Measurements from ENCODE around the gene GPR17.
A peak's percentile ranks its signal among the peaks of the same experiment; 100 is the strongest.

GPR17 gene

DNA sequence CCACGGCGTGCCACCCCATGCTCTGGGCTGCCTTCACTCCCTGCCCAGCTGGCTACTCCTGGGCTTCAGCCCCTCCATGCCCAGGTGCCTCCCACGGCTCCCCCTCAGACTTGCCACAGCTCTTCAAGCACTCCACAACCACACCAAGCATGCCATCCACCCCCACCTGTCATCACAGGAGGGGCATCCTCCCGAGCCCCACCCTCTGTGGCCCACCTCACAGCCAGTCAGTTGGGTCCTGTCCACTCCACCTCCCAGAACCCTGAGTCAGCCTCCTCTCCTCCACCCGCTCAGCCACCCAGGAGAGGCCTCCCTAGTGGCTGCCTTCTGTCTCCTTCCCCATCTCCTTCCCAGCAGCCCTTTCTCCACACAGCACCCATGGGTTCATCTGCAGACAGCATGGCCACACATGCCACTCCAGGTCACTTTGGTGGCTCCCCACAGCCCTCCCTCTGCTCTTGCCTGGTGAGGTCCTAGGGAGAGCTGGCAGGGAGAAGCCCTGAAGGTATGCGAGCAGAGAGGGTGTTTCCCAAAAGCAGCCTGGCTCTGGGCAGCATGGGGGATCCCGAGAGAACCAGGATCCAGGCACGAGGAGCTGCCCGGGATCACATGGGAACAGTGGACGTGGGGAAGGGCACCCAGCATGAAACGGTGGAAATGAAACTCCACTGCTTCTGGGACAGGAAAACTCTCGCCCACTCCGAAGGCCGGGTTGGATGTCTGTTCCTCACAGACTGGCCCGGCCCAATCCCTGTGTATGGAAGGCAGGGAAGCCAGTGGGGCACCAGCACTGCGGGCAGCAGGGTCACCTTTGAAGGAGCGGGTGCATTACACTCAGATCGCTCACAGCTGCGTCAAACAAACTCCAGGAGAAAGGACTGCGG lies 26.6 kb downstream of the GPR17 start:
- DNase-seq = no peak

DNA sequence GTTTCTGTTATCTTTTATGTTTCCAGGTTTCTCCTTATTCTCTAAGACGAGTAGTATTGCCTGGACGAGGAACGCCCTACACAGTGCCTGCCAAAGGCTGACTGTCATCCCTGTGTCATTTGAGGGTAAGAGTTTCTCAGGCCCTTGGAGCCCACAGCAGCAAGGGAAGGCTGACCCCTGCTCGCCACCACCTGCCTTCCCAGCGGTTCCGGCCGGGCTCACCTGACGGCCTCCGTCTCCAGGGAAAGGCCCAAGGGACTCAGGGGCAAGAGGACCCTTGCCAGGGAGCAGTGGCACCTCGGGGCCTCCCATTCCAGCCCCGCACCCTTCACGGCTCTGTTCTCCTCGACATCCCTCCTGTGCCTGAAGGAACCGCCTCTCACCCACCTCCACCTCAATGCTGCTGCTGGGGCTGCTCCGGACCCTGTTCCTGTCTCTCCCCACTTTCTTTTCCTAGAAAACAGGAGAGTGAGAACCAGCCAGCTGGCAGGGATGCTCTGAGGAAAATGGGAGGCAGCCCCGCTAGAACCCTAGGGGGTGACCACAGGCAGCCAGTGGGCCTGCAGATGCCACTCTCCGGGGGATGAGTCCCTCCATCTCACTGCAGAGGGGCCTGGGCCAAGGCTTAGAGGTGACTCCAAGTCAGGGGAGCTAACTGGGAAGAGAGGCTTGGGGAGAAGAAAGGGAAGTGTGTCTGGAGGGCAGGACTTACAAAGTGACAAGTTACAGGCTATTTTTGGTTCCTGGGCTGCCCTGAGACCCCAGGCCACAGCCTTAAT lies 27.5 kb downstream of the GPR17 start:
- DNase-seq = no peak

DNA sequence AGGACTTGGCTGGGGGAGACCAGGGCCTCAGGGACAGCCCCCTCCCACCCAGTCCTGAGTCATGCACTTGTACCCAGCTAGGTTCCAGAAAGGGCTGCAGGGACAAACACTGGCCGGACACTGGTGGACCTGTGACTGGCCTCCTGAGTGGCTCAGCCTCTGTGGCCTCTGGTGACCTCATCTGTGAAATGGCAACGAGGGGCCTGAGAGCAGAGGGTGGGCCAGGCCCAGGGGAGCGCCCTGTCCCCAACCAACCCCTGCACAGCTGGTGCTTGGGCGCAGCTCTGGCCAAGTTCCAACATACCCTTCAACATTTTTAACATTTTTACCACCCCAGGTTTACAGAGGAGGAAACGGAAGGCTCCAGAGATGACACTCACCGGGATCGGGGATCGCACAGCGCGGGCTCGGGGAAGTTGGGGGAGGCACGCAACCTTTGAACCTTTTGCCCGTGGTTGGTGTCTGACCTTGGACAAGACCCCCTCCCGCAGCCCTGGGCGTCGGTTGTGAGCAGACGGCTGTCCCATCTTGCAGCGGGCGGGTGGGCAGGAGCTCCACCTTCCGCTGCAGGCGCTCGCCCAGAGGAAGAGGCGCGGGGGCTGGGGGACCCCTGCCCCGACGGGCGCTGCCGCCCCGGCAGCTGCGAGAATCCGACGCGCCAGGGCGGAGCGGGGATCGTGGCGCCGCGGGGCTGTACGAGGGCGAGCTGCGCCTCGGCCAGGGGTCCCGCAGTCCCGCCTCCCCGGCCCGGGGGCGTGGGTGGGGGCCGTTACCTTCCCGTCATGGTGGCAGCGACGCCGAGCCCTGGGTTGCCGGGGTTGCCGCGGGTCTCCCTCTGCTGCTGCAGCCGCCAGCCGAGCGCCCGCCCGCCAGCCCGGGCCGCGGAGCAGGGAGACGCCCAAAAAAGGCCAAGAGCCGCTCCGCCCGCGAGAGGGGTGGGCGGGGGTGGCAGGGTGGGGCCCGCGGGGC lies 28.6 kb downstream of the GPR17 start:
- DNase-seq = no peak

DNA sequence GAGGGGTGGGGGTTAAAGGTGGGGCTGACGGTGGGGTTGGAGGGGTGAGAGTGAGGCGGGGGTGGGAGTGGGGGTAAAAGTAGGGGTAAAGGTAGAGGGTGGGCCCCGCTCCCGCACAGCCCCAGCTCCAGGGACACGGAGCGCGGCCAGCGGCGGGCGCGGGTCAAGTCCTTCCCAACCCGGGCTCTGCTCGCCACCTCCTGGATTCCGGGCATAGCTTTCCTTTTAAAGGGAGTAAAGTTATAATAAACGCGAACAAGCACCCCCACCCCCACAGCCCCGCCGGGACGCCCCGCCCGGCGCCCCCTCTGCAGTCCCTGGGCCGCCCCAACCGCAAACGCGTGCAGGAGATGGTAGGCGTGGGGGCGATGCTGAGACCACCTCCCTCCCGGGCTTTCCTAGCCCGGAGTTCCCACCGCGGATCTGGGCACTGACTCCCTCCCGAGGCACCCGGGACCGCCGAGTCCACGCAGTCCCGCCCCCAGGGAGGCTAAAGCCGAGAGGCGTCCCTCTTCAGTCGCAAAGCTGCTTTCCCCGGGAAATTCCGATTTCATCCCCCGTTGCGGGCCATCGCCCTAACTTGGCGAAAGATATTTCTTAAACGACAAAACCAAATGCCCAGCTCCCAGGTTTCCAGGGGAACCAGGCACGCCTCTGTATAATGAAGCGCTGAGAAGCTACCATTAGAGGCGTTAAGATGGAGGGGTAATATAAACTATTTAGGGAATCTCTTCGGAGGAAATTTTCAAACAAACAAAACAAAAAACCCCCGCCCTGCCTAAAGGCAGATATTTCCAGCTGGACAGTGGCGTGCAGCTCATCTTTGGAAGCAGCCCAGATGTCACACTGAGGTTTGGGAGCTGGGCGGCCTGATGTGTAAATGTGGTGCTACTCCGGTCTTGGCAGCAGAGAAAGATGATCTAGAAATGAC lies 29.6 kb downstream of the GPR17 start, which contains the start of gene LIMS2:
Gene LIMS2, minus strand, starts transcription at position 200 of the 931 bp plus-strand sequence. CDS start 506 bp downstream, outside the sequence.
- DNase-seq = no peak

DNA sequence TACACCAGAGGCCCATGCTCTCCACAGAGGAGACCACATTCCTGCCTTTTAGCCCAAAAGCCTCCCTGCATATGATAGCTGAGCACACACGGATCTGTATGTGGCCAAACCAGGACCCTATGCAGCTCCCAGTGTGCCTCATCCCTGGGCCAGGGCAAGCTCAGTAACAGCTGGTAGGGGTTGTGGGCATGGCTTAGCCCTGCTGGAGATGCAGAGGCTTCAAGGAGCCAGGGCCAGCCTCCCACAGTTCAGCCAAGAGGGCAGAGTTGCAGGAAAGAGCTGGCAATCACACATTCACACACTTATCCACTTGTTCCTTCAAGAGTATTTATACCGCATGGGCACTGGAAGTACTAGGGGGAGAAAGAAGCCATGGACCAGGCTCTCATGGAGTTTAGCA lies 31.0 kb downstream of the GPR17 start:
- DNase-seq = no peak

DNA sequence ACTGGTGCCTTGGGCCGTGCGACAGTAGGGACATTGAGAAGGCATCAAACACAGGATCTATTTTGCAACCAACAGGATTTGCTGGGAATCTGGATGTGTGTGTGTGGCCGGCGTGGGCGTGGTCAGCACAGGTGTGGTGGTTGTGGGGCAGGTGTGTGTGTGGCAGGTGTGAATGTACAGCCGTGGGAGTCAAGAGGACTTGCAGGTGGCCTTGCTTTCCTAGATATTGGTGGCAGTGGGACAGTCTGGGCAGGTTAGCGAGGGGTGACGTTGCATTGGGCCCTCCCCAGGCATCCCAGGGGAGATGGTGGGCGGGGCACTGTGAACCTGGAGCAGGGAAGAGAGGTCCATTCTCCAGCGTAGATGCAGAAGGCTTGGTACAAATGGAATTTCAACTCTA lies 32.6 kb downstream of the GPR17 start:
- no peak for DNase-seq

DNA sequence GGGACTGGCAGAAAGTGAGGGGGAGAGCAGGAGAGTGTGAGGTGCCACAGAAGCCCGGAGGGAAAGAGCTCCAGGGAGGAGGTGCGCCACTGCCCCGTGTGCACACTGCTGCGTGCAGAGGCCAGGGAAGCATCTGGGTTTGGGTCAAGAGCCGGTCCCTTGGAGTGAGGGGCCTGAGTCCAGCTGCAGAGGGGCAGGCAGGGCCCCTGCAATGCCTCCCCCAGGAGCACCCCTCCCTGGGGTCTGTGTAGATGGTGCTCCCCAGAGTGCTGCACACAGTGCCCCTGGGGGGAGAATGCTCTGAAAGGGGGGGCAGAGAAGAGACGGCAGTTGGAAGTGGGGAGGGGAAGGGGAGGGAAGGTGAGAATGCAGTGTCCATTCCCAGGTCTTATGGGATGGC lies 33.0 kb downstream of the GPR17 start:
- no peak for DNase-seq

DNA sequence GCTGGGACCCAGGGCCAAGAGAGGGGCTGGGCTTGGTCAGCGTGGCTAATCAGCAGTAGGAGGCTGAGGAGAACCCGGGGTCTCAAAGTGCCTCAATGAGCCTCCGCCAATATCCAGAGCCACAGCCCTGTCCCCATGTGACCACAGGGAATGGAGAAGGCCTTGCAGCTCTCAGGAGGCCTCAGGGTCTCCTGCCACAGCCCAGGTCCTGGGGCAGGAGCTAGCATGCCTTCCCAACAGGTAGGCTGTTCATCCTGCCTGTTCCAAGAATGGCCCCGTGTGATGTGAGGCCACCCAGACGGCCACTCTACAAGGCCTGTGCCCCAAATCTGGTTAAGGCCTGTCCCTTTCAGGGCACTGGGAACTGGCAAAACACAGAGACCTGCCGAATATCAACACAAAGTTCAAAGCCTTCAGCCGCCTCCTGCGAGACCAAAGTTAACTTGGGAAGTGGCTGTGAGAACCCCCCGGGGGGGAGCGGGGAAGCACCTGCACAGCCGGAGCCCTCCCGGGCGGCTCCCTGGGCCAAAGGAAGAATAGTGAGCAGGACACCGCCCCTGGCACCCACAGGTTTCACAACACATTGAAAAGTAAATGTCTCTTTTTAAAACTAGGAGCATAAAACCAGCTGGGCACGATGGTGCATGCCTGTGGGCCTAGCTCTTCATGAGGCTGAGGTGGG lies 33.9 kb downstream of the GPR17 start:
- DNase-seq = no peak

DNA sequence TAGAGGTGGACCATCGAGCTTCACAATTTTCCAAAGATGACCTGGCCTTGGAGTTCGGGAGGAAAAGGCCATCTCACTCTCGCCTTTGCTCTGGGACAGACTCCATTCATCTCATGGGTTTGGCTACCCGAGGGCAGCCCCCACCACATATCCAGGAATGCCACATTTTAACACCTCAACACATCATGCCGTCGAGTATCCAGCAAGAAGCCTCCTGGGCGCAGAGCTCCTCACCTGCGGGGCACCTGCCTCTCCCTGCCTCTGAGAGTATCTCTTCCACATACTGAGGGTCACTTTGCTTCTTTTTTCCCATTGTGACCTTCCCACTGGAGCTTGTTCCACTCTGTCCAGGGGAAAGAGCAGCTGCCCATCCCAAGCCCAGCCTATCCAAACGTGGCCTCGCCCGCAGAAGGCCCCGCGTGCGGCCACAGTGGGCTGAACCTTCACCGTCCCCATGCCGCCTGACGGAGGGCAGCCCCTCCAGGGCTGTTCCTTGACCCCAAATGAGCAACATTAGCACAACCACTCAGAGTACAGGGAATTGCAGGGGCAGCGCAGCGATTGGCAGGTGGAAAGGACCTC lies 34.8 kb downstream of the GPR17 start:
- DNase-seq = no peak

DNA sequence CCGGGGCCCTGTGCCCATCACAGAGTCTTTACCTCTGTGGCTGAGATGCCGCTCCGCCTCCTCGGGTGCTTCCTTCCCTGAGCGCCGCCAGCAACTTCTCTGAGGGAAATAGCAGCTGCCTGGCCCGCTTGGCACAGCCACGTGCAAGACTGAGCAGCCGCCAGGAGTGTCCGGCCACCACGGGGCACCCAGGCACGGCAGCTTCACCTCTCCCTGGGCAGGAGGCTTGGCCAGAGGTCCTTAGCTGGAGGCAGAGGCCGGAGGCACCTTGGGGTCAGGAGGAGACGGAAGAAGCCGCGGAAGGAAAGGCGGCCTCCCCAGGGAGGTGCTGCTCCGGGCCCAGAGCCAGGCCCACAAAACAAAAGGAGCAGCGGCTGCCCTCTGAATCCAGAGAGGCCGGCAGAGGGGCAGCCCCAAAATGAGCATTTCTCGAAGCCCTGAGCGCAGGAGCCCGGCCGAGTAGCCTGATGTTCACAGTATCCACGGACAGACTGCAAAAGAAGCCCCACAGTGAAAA lies 35.4 kb downstream of the GPR17 start:
- DNase-seq = no peak

DNA sequence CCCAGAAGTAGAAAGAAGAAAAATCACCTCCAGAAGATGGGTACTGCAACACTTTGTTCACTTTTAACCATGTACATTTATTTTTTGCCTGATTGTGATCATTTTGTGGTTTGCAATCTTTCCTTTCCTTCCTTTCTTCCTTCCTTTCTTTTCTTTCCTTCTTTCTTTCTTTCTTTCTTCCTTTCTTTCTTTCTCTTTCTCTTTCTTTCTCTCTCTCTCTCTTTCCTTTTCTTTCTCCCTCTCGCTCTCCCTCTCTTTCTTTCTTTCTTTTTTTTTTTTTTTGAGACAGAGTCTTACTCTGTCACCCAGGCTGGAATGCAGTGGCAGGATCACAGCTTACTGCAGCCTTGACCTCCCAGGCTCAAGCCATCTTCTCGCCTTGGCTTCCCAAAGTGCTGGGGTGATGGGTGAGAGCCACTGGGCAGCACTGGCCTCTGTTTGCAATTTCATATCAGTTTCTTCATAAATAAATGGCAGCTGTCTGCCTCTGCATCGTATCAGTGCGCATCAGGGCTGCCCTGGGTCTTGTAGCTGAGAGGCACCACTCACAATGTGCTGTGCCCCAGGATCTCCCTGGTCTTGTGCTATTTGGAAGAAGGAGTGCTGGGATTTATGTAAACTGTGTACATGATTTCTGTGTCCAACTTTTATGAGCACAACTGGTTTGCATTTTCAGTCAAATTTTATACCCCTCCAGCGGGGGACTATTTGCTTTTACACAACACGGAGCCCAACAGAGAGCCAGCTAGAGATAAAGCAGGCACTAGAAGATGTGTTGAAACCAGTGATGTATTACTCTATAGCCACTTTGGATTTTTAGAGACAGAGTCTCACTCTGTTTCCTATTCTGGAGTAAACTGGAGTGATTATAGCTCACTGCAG lies 36.3 kb downstream of the GPR17 start:
- DNase-seq = peak; percentile 34

DNA sequence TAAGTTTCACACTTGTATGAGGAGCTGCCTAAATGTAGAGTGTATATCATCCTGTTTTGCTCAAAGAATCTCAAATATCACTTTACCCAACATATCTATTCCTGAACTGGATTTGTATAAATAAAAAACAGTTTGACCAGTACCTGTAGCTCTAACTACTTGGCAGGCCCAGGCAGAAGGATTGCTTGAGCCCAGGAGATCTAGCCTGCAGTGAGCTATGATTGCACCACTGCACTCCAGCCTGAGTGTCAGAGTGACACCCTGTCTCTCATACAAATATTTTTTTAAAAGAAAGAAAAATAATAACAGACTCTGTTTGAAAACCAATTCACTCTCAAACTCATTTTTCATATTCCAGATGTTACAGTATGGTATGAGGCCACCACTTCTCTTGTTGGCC lies 37.1 kb downstream of the GPR17 start:
- no peak for DNase-seq

DNA sequence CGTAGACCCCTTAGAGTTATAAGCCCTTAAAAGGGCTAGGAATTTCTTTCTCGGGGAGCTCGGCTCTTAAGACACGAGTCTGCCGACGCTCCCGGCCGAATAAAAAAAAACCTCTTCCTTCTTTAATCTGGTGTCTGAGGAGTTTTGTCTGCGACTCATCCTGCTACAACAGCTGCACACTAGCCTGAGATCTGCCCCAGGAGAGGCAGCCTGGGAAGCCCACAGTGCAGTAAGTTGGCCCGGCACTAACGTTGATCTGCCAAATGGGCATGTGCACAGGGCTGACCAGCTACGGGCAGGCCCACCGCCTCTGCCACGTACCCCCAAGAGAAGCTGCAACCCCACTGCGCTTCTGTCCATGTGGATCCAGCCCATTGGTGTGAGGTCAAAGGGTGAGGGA lies 37.8 kb downstream of the GPR17 start:
- DNase-seq = no peak

DNA sequence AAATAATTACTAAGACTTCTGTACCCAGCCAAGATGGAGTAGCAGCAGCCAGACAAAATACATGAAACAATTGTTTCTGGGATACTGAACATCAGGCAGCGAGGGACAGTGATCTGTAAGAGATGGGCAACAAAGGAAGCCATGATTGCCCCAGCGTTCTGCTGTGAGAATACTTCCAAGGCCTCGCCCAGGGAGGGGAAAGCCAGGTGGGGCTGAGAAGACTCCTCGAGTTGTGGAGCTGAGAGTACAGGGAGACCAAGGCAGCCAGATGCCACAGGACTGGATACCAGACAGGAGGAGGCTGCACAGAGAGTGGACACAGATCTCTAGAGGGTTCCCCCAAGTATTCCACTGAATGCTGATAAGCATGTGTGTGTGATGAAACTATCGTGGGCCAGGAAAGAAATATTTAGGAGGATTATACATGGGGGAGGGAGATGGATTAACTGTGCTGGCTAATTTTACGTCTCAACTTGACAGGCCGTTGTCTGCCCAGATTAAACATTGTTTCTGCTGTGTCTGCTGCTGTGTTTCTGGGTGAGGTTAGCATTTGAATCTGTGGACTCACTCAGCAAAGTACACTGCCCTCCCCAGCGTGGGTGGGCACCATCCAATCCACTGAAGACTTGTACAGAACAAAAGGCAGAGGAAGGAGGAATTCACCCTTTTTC lies 39.6 kb downstream of the GPR17 start:
- no peak for DNase-seq

DNA sequence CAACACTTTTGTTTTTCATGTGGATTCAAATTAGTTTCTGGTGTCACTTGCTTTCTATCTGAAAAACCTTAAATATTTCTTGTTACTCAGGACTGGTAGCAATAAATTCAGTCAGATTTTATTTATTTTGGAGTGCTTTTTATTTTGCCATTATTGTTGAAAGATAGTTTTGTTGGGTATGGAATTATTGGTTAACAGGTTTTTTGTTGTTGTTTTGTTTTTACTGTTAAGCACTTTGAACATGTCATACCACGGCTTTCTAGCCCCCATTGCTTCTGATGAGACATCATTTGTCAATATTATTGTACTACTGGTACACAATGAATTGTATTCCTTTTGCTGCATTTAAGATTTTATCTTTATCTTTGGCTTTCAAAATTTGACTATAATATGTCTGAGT lies 42.5 kb downstream of the GPR17 start:
- DNase-seq = no peak

DNA sequence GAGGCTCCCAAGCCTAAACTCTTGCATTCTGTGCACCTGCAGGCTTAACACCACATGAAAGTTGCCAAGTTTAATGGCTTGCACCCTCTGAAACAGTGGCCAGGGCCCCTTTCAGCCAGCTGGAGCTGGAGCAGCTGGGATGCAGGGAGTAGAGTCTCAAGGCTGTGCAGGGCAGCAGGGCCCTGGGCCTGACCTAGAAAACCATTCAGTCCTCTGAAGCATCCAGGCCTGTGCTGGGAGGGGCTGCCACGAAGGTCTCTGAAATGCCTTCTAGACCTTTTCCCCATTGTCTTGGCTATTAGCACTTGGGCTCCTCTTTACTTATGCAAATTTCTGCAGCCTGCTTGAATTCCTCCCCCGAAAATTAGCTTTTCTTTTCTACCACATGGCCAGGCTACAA lies 44.7 kb downstream of the GPR17 start:
- no peak for DNase-seq

DNA sequence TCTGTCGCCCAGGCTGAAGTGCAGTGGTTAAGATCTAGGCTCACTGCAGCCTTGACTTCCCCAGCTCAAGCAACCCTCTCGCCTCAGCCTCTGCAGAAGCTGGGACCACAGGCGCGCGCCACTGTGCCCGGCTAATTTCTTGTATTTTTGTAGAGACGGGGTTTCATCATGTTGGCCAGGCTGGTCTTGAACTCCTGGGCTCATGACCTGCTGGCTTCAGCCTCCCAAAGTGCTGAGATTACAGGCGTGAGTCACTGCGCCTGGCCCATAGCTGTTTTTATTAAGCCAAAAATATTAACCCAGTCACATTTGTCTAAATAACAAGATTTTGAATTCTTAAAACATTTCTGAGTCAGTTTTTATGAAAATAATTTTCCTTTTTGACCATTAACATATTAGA lies 49.0 kb downstream of the GPR17 start:
- no peak for DNase-seq

DNA sequence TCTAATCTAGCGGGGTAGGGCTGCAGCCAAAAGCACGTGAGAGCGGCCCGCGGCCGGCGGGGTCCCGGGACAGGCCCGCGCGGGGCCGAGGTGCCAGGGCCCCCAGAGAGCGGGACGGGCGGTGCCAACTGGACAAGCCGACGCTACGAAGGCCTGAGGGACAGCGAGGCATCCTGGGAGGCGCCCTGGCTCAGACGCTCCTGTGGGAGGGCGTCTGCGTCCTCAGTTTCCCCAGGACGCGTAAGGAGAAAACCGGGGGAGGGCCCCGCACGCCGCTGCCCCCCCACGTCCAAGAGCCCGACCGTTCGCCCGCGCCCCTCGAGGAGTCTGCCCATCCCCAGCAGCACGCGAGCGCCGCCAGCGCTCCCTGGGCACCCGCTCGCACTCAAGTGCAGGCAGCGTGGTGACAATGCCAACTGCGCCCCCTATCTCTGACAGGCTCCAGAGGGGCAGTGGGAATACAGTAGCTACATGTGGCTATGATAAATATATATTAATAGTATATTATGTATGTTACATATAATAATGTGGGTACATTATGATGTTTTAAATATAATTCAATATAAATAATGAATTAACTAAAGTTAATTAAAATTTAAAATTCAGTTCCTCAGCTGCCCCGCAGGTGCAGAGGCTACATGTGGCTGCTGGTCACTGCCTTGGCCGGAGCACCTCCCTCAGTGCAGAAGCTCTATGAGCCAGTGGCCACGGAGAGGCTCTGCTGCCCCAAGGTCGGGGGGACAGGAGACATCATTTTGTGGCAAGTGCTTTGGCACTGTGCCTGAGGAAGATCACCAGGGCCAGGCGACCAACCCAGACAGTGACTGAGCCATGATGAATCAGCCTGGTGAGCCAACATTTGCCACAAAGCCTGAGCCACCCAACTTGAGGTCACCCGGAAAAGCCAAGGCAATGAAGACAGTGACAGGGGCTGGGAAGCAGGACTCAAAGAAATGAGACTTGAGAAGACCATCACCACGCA lies 49.8 kb downstream of the GPR17 start:
- no peak for DNase-seq

Measured in NCI-H526 treated with DMSO at 0.1 percent for 48 hours (cell line).